Measurements from ENCODE around the gene WDFY1. TPM values are rescaled to one million over a fixed set of nuclear protein-coding genes. Genes with fewer than 3 reads are reported as not detected.
A peak's percentile ranks its signal among the peaks of the same experiment; 100 is the strongest.

WDFY1 gene
- total RNA-seq, 2 donors from 2014 or later, result 50.0 to 63.5 TPM

DNA sequence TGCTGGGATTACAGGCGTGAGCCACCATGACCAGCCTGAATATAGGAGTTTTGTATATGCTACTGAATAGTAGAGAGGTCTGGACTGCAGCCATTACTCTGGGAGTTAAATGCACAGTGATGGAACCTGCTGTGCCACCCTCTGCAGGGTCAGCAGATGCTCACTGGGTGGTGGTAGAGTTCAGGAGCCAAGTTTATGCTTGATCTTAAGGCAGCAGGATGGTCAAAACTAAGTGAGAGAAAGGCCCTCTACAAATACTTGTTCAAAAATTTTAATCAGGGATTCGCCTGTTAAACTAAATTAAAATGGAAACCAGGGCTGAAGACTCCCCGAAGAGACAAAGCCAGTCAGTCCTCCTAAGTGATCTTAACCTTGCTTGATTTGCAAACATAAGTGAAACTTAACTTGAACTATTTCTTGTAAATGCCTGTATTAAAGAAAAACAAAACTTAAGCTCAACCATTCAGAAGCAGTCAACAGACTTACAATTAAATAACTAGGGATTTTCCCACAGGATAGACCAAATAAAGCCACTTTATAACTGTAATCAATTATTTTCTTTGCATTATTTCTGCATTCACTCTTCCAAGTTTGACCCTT, 4.2 kb upstream of the WDFY1 start:
- TF ChIP-seq, protein P1, sequence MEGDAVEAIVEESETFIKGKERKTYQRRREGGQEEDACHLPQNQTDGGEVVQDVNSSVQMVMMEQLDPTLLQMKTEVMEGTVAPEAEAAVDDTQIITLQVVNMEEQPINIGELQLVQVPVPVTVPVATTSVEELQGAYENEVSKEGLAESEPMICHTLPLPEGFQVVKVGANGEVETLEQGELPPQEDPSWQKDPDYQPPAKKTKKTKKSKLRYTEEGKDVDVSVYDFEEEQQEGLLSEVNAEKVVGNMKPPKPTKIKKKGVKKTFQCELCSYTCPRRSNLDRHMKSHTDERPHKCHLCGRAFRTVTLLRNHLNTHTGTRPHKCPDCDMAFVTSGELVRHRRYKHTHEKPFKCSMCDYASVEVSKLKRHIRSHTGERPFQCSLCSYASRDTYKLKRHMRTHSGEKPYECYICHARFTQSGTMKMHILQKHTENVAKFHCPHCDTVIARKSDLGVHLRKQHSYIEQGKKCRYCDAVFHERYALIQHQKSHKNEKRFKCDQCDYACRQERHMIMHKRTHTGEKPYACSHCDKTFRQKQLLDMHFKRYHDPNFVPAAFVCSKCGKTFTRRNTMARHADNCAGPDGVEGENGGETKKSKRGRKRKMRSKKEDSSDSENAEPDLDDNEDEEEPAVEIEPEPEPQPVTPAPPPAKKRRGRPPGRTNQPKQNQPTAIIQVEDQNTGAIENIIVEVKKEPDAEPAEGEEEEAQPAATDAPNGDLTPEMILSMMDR (IDR thresholded peaks at IDR 0.05), result no peak
- Histone ChIP-seq H3K9ac (ENCODE audit: low read depth in 2 of 2, low read length in 2 of 2) (no peak overlapping the region), H3K4me1 (peaks cover 6% of the 10 kb centered on the region), H3K4me3 (no peak overlapping the region), H3K36me3 (no peaks in the 10 kb centered on the region), H3K27me3 (no peaks in the 10 kb centered on the region), H3K9me3 (no peaks in the 10 kb centered on the region), H3K27ac (peak overlapping the region; percentile 71)
- no peak for DNase-seq
- intact Hi-C loops (cut with DNase I), result no loop called here

DNA sequence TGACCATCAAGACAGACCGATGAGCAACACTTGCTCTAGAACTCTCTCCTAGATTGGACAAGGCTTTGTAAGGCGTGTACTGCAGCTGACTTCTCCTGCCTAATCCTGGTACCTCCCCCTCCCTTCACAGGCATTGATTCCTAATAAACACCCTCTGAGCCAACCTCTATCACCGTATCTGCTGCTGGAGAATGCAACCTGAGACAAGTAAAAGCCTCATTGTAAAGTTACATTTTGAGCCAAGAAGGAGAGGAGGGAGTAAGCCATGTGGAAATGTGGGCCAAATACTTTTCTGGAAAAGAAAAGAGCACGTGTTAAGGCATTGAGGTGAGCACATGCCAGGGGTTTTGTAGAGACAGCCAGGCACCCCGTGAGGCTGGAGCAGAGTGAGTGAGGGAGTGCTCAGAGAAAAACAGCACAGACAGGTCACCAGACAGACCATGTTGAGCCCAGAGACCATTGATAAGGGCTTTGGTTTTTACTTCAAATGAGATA, 2.6 kb upstream of the WDFY1 start:
- TF ChIP-seq, protein P1 (IDR thresholded peaks at IDR 0.05), result no peak
- Histone ChIP-seq H3K4me1 (peaks cover 6% of the 10 kb centered on the region), H3K9me3 (no peaks in the 10 kb centered on the region), H3K36me3 (no peaks in the 10 kb centered on the region), H3K9ac (ENCODE audit: low read depth in 2 of 2, low read length in 2 of 2) (no peak overlapping the region), H3K27ac (no peak overlapping the region), H3K4me3 (no peak overlapping the region), H3K27me3 (no peaks in the 10 kb centered on the region)
- no peak for DNase-seq
- intact Hi-C loops (cut with DNase I), result no loop called here

DNA sequence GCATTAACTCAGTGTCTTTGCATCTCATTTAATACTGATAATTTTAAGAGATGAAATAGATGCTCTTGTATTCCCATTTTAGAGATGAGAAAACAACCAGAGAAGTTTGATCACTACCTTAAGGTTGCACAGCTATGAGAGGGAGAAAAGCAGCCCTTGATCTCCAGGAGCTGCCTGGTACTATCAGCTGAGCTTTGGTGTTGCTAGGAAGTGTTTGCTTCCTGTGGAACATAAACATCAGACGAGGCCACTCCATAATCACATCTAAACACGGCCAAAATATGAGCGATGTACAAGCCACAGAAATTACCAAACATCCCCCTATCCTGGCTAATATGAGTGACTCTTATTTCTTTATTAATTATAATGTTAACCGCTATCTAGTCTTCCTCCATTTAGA, 620 bp upstream of the WDFY1 start:
- H3K9me3 ChIP-seq, result no peaks in the 10 kb centered on the region
- no peaks in the 10 kb centered on the region for H3K36me3 ChIP-seq
- H3K27me3 ChIP-seq, result no peaks in the 10 kb centered on the region
- H3K4me1 ChIP-seq, result peaks cover 12% of the 10 kb centered on the region
- TF ChIP-seq, protein P1 (IDR thresholded peaks at IDR 0.05), result no peak
- H3K27ac ChIP-seq, result no peak overlapping the region
- no peak for DNase-seq
- H3K9ac ChIP-seq (ENCODE audit: low read depth in 2 of 2, low read length in 2 of 2), result no peak overlapping the region
- H3K4me3 ChIP-seq, result peak overlapping the region; percentile 72
- intact Hi-C loops (cut with DNase I), result no loop called here

DNA sequence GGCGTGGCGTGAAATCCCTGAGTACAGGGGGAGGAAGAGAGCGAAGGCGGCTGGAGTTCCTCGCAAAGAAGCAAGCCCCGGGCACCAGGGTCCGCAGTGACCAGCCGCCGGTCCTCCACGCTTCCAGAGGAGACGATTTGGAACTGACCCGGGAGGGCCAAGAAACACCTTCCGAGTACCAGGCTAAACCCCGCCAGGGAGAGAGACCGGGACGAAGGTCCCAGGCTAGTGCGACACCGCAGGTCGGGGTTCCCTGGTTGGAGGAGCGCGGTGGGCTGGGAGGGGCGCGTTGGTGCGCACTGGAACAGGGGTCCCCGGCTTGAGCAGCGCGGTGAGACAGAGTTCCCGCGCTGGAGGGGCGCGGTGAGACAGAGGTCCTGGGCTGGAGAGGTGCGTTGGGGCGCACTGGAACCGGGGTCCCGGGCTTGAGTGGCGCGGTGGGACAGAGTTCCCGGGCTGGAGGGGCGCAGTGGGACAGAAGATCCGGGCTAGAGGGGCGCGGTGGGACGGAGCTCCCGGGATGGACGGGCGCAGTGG, 901 bp downstream of the WDFY1 start:
- Histone ChIP-seq H3K36me3 (no peaks in the 10 kb centered on the region), H3K27me3 (no peaks in the 10 kb centered on the region), H3K4me3 (peak overlapping the region; percentile 72), H3K27ac (peak overlapping the region; percentile 79), H3K9me3 (no peaks in the 10 kb centered on the region), H3K4me1 (peaks cover 5% of the 10 kb centered on the region), H3K9ac (ENCODE audit: low read depth in 2 of 2, low read length in 2 of 2) (peak overlapping the region; percentile 96 to 99)
- intact Hi-C loops (cut with DNase I), result no loop called here
- TF ChIP-seq, protein P1 (IDR thresholded peaks at IDR 0.05), result no peak
- DNase-seq, result peak; percentile 60

DNA sequence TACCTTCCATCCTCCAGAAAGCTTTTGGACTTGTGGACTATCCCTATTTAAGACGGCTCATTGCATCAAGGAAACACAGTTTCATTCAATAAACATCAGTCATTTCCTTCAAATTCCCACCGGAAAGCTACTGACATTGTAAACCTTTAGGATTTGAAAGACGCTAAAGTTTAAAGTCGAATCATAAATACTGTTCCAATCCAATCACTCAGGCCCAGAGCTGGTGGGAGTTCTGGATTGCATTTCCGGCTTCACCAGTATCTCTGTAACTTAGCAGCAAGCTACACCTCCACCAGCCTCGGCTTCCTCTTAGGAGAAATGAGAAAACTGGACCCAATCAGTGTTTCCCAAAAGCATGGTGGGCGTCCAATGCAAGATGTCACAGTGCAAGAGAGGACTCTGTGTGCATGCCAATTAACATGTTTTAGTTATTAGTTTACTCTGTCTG, 1.6 kb downstream of the WDFY1 start:
- H3K36me3 ChIP-seq, result no peaks in the 10 kb centered on the region
- peaks cover 5% of the 10 kb centered on the region for H3K4me1 ChIP-seq
- TF ChIP-seq, protein P1 (IDR thresholded peaks at IDR 0.05), result no peak
- no peaks in the 10 kb centered on the region for H3K27me3 ChIP-seq
- DNase-seq, result peak; percentile 75
- H3K9ac ChIP-seq (ENCODE audit: low read depth in 2 of 2, low read length in 2 of 2), result peak overlapping the region; percentile 96 to 99
- no peaks in the 10 kb centered on the region for H3K9me3 ChIP-seq
- intact Hi-C loops (cut with DNase I), result no loop called here
- H3K27ac ChIP-seq, result peak overlapping the region; percentile 79
- peak overlapping the region; percentile 72 for H3K4me3 ChIP-seq
